K562 (cell line): ENCODE results near the gene NPFFR1. TPM values are rescaled to one million over a fixed set of nuclear protein-coding genes. Genes with fewer than 3 reads are reported as not detected.

Experiments
- COPS2 ChIP-seq: fragments of 450-650 bp; conservative IDR thresholded peaks from 2 replicates; pipeline ENCODE4 v1.6.1; 2016; ENCODE audit warnings: mild to moderate bottlenecking, moderate library complexity
- CREM ChIP-seq: IDR thresholded peaks from 2 replicates; pipeline ENCODE4 v1.6.1; 2014; ENCODE audit warnings: antibody characterized with exemption, low read depth
- ETV6 ChIP-seq, 3 experiments: fragments of 150-350 bp in 1 of 3; sonication (generic) in 1 of 3; formaldehyde crosslinking in 1 of 3; IDR thresholded peaks; 2 replicates each; pipeline versions ENCODE4 v1.6.1 to v1.8.0; 2014 to 2022; ENCODE audit warnings: borderline replicate concordance in 2 of 3, low read depth in 2 of 3, antibody characterized with exemption in 1 of 3, low read length in 1 of 3, mild to moderate bottlenecking in 1 of 3, missing genetic modification reagents in 1 of 3
- MYNN ChIP-seq, 2 experiments: sonication (generic); formaldehyde crosslinking in 1 of 2; IDR thresholded peaks; 2 replicates each; pipeline versions ENCODE4 v1.5.0 to v1.6.1; 2016 to 2020; ENCODE audit warnings: antibody characterized with exemption in 1 of 2, missing genetic modification reagents in 1 of 2
- NEUROD1 ChIP-seq: fragments of 150-350 bp; IDR thresholded peaks from 2 replicates; pipeline ENCODE4 v1.6.1; 2014; ENCODE audit warnings: borderline replicate concordance, low read length, low read depth; ENCODE audit not compliant: partially characterized antibody
- PHF20 ChIP-seq: fragments of 450-650 bp; IDR thresholded peaks from 2 replicates; pipeline ENCODE4 v1.6.1; 2018; ENCODE audit not compliant: partially characterized antibody
- RAD51 ChIP-seq: fragments of 450-650 bp; IDR thresholded peaks from 2 replicates; pipeline ENCODE4 v1.7.1; 2016; ENCODE audit warnings: low read depth, mild to moderate bottlenecking, borderline replicate concordance
- SMARCE1 ChIP-seq: fragments of 450-650 bp; IDR thresholded peaks from 2 replicates; pipeline ENCODE4 v1.7.1; 2016; ENCODE audit warnings: mild to moderate bottlenecking
- TCF3 ChIP-seq: sonication (generic); formaldehyde crosslinking; IDR thresholded peaks from 2 replicates; pipeline ENCODE4 v1.4.0; 2020; ENCODE audit warnings: mild to moderate bottlenecking, missing genetic modification reagents
- polyA plus RNA-seq, 8 experiments: library from polyadenylated mRNA; depleted of rRNA in 4 of 8; stranded (reverse) in 5 of 8; unstranded in 3 of 8; fragments of >200 nt; fragmentation: Nextera tagmentation in 2 of 8; fragmentation: Illumina TruSeq in 1 of 8; extraction: Ambion mirVana in 2 of 8; extraction: Trizol in 1 of 8; gene quantifications; 2 replicates each; pipeline versions ENCODE4 v1.2.1 to v1.2.3, GENCODE V29; 2011 to 2014; ENCODE audit warnings: inconsistent platforms in 1 of 8, missing spikeins in 1 of 8
- total RNA-seq, 7 experiments: library from RNA; depleted of rRNA in 6 of 7; stranded (reverse); fragments of >200 nt in 6 of 7; fragmentation: Illumina TruSeq in 2 of 7; extraction: Trizol in 2 of 7; gene quantifications; 2 replicates each; pipeline versions ENCODE4 v1.2.1 to v1.2.3, GENCODE V29; 2011 to 2021; ENCODE audit warnings: low replicate concordance in 1 of 7
- TF ChIP-seq, protein P1 (sequence below): sonication (generic); formaldehyde crosslinking; IDR thresholded peaks from 2 replicates; pipeline ENCODE4 v1.8.0; 2022; ENCODE audit warnings: missing genetic modification reagents, mild to moderate bottlenecking, moderate library complexity, borderline replicate concordance
- TF ChIP-seq, protein P2 (sequence below), 2 experiments: fragments of 200-800 bp in 1 of 2; sonication (Bioruptor generic) in 1 of 2; sonication (generic) in 1 of 2; formaldehyde crosslinking in 1 of 2; IDR thresholded peaks in 1 of 2; conservative IDR thresholded peaks in 1 of 2; 2 replicates each; pipeline versions ENCODE4 v1.5.0 to v1.6.1; 2016 to 2020; ENCODE audit warnings: missing compliant biosample characterization in 1 of 2, missing genetic modification characterization in 1 of 2, missing genetic modification reagents in 1 of 2
- TF ChIP-seq, protein P3 (sequence below): fragments of 450-650 bp; IDR thresholded peaks from 2 replicates; pipeline ENCODE4 v1.6.1; 2018; ENCODE audit not compliant: partially characterized antibody
- TF ChIP-seq, protein P4 (sequence below): fragments of 250-450 bp; sonication (Bioruptor Pico); IDR thresholded peaks from 2 replicates; pipeline ENCODE4 v1.4.0; 2020; ENCODE audit warnings: mild to moderate bottlenecking, moderate library complexity
- TF ChIP-seq, protein P5 (sequence below), 2 experiments: fragments of 450-650 bp in 1 of 2; sonication (generic) in 1 of 2; formaldehyde crosslinking in 1 of 2; IDR thresholded peaks in 1 of 2; conservative IDR thresholded peaks in 1 of 2; 2 replicates each; pipeline versions ENCODE4 v1.6.1 to v1.8.1; 2016 to 2023; ENCODE audit warnings: mild to moderate bottlenecking in 2 of 2, moderate library complexity in 2 of 2, inconsistent platforms in 1 of 2, missing genetic modification reagents in 1 of 2

NPFFR1 gene
- total and polyA plus RNA-seq, 9 of the 15 experiments (the other 6 are each of a cell fraction or from before 2014, with no cell fraction given): under 0.01 TPM; not detected in 8

DNA sequence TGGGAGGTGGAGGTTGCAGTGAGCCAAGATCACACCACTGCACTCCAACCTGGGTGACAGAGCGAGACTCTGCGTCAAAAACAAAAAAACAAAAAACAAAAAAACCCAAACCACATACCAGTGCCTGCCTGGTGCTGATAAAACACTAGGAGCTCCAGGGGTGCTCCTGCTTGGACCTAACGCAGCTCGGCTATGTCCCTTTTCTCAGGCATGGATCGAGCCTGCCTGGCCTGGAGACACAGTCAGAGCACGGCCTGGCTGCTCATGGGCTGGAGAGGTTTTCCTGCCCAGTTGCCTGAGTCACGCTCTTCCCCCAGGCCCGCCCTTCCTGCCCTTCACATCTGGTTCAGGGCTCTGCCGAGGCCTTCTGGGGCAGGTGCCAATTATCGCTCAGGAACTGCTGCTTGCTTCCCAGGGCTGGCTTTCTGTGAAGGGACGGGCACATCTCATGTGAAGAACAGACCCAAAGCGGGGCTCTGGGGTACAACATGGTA lies 12.6 kb upstream of the NPFFR1 start (continued):
- TF ChIP-seq, protein P1, sequence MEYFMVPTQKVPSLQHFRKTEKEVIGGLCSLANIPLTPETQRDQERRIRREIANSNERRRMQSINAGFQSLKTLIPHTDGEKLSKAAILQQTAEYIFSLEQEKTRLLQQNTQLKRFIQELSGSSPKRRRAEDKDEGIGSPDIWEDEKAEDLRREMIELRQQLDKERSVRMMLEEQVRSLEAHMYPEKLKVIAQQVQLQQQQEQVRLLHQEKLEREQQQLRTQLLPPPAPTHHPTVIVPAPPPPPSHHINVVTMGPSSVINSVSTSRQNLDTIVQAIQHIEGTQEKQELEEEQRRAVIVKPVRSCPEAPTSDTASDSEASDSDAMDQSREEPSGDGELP (CRISPR knock-in tag): peak; percentile 61
- TF ChIP-seq, protein P2, sequence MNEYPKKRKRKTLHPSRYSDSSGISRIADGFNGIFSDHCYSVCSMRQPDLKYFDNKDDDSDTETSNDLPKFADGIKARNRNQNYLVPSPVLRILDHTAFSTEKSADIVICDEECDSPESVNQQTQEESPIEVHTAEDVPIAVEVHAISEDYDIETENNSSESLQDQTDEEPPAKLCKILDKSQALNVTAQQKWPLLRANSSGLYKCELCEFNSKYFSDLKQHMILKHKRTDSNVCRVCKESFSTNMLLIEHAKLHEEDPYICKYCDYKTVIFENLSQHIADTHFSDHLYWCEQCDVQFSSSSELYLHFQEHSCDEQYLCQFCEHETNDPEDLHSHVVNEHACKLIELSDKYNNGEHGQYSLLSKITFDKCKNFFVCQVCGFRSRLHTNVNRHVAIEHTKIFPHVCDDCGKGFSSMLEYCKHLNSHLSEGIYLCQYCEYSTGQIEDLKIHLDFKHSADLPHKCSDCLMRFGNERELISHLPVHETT (CRISPR knock-in tag; conservative IDR thresholded peaks at IDR 0.05 in 1 of 2, IDR thresholded peaks at IDR 0.05 in 1 of 2): no peak
- TF ChIP-seq RAD51: no peak
- peak; percentile 26; the same call in 1 of the 2 replicates for TF ChIP-seq CREM
- no peak for TF ChIP-seq PHF20
- no peak for TF ChIP-seq COPS2
- TF ChIP-seq, protein P3, sequence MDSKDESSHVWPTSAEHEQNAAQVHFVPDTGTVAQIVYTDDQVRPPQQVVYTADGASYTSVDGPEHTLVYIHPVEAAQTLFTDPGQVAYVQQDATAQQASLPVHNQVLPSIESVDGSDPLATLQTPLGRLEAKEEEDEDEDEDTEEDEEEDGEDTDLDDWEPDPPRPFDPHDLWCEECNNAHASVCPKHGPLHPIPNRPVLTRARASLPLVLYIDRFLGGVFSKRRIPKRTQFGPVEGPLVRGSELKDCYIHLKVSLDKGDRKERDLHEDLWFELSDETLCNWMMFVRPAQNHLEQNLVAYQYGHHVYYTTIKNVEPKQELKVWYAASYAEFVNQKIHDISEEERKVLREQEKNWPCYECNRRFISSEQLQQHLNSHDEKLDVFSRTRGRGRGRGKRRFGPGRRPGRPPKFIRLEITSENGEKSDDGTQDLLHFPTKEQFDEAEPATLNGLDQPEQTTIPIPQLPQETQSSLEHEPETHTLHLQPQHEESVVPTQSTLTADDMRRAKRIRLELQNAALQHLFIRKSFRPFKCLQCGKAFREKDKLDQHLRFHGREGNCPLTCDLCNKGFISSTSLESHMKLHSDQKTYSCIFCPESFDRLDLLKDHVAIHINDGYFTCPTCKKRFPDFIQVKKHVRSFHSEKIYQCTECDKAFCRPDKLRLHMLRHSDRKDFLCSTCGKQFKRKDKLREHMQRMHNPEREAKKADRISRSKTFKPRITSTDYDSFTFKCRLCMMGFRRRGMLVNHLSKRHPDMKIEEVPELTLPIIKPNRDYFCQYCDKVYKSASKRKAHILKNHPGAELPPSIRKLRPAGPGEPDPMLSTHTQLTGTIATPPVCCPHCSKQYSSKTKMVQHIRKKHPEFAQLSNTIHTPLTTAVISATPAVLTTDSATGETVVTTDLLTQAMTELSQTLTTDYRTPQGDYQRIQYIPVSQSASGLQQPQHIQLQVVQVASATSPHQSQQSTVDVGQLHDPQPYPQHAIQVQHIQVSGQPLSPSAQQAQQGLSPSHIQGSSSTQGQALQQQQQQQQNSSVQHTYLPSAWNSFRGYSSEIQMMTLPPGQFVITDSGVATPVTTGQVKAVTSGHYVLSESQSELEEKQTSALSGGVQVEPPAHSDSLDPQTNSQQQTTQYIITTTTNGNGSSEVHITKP: peak; percentile 86
- TF ChIP-seq, protein P4, sequence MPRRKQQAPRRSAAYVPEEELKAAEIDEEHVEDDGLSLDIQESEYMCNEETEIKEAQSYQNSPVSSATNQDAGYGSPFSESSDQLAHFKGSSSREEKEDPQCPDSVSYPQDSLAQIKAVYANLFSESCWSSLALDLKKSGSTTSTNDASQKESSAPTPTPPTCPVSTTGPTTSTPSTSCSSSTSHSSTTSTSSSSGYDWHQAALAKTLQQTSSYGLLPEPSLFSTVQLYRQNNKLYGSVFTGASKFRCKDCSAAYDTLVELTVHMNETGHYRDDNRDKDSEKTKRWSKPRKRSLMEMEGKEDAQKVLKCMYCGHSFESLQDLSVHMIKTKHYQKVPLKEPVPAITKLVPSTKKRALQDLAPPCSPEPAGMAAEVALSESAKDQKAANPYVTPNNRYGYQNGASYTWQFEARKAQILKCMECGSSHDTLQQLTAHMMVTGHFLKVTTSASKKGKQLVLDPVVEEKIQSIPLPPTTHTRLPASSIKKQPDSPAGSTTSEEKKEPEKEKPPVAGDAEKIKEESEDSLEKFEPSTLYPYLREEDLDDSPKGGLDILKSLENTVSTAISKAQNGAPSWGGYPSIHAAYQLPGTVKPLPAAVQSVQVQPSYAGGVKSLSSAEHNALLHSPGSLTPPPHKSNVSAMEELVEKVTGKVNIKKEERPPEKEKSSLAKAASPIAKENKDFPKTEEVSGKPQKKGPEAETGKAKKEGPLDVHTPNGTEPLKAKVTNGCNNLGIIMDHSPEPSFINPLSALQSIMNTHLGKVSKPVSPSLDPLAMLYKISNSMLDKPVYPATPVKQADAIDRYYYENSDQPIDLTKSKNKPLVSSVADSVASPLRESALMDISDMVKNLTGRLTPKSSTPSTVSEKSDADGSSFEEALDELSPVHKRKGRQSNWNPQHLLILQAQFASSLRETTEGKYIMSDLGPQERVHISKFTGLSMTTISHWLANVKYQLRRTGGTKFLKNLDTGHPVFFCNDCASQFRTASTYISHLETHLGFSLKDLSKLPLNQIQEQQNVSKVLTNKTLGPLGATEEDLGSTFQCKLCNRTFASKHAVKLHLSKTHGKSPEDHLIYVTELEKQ (CRISPR knock-in tag): no peak
- no peak for TF ChIP-seq ETV6 (IDR thresholded peaks at IDR 0.05; ENCODE audit: borderline replicate concordance in 1 of 2, low read depth in 2 of 2, low read length in 1 of 2)
- no peak for TF ChIP-seq ETV6 (CRISPR knock-in tag; IDR thresholded peaks at IDR 0.05; ENCODE audit: borderline replicate concordance)
- TF ChIP-seq, protein P5, sequence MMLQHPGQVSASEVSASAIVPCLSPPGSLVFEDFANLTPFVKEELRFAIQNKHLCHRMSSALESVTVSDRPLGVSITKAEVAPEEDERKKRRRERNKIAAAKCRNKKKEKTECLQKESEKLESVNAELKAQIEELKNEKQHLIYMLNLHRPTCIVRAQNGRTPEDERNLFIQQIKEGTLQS (IDR thresholded peaks at IDR 0.05): no peak
- TF ChIP-seq, protein P5 (CRISPR knock-in tag; conservative IDR thresholded peaks at IDR 0.05): no peak
- peak; percentile 31; the same call in 1 of the 2 replicates for TF ChIP-seq MYNN (IDR thresholded peaks at IDR 0.05)
- TF ChIP-seq MYNN (CRISPR knock-in tag; IDR thresholded peaks at IDR 0.05): no peak
- no peak for TF ChIP-seq NEUROD1
- peak; percentile 77 for TF ChIP-seq TCF3 (CRISPR knock-in tag)
- TF ChIP-seq SMARCE1: peak; percentile 60; the same call in 1 of the 2 replicates
